Thymus (tissue), 11 donors: Measurements from ENCODE around the gene STK38L. TPM values are rescaled to one million over a fixed set of nuclear protein-coding genes. Genes with fewer than 3 reads are reported as not detected.

Experiments used
- DNase-seq, 9 donors: peaks; one replicate each; pipeline ENCODE4 v3.0.0-alpha.2; 2013; ENCODE audit warnings: low spot score in 9 of 9, low read depth in 6 of 9, missing footprints in 1 of 9
- H3K27ac ChIP-seq, 2 donors: one replicate each; pipeline ENCODE4 v1.5.1; 2013; ENCODE audit warnings: control low read depth in 1 of 2, low read depth in 1 of 2, low read length in 1 of 2, mild to moderate bottlenecking in 1 of 2, moderate library complexity in 1 of 2
- H3K27me3 ChIP-seq, 2 donors: one replicate each; pipeline ENCODE4 v1.5.1; 2013; ENCODE audit warnings: low read length in 1 of 2; ENCODE audit not compliant: control insufficient read depth in 2 of 2, insufficient read depth in 1 of 2
- H3K36me3 ChIP-seq, 2 donors: one replicate each; pipeline ENCODE4 v1.5.1; 2013; ENCODE audit warnings: low read length in 1 of 2, mild to moderate bottlenecking in 1 of 2, moderate library complexity in 1 of 2; ENCODE audit not compliant: control insufficient read depth in 2 of 2, insufficient read depth in 2 of 2
- H3K4me1 ChIP-seq, 2 donors: one replicate each; pipeline ENCODE4 v1.5.1; 2013; ENCODE audit warnings: low read length in 2 of 2; ENCODE audit not compliant: control insufficient read depth in 2 of 2, insufficient read depth in 2 of 2
- H3K4me3 ChIP-seq, 2 donors: one replicate each; pipeline ENCODE4 v1.5.1; 2013; ENCODE audit warnings: low read length in 2 of 2, control low read depth in 1 of 2, mild to moderate bottlenecking in 1 of 2
- H3K9me3 ChIP-seq, 2 donors: one replicate each; pipeline ENCODE4 v1.5.1; 2013; ENCODE audit warnings: low read length in 1 of 2, mild to moderate bottlenecking in 1 of 2; ENCODE audit not compliant: control insufficient read depth in 2 of 2, insufficient read depth in 1 of 2
- WGBS: extraction: QIAGEN DNeasy Blood & Tissue Kit; methylation state at CpG from one replicate; pipeline ENCODE4 v1.1.7; 2013; 5-methylcytosine and 5-hydroxymethylcytosine counted together
- polyA plus RNA-seq: library from polyadenylated mRNA; stranded (reverse); fragments of 200-250 nt; gene quantifications from one replicate; pipeline ENCODE4 v1.2.3, GENCODE V29; 2013
- total RNA-seq: library from RNA; stranded (reverse); fragments of 120-200 nt; gene quantifications from one replicate; pipeline ENCODE4 v1.2.4, GENCODE V29; 2013
- donor health status: healthy.

The STK38L gene
- total and polyA plus RNA-seq, 2 donors = 21.8 to 35.6 TPM

- H3K4me1 ChIP-seq = no peaks in the 10 kb centered on the region
- H3K9me3 ChIP-seq = no peaks in the 10 kb centered on the region
- no peak overlapping the region for H3K4me3 ChIP-seq
- no peaks in the 10 kb centered on the region for H3K36me3 ChIP-seq
- H3K27me3 ChIP-seq = no peaks in the 10 kb centered on the region
- no peak for DNase-seq
- no peak overlapping the region for H3K27ac ChIP-seq
- WGBS = 99% methylated on average over 7 of the region's 7 CpGs
These were observed 107.4 kb downstream of the STK38L start for GRCh38 chr12:27351476-27351875.

DNA sequence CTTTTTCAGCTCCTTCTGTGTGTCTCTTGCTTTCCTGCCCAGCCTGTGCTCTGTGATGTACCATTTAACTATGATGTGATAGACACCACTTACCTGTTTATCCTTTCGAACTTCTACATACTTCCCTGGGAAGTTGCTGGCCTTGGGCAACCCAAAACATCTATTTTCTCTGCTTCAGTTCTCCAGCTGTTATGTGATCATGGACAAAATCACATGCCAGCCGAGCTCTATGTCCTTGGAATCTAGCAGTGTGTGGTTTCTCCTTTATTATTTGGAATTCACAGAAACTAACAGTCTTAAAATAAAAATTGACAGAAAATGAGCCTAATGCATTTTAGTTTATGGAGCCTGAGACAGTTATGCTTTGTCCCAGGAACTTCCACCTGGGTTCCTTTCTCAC is 111.4 kb downstream of the STK38L start:
- Histone ChIP-seq H3K9me3 (no peaks in the 10 kb centered on the region), H3K4me3 (no peak overlapping the region), H3K27ac (no peak overlapping the region), H3K27me3 (no peaks in the 10 kb centered on the region), H3K4me1 (no peaks in the 10 kb centered on the region), H3K36me3 (no peaks in the 10 kb centered on the region)
- 97% methylated on average over 2 of the region's 2 CpGs for WGBS
- no peak for DNase-seq

DNA sequence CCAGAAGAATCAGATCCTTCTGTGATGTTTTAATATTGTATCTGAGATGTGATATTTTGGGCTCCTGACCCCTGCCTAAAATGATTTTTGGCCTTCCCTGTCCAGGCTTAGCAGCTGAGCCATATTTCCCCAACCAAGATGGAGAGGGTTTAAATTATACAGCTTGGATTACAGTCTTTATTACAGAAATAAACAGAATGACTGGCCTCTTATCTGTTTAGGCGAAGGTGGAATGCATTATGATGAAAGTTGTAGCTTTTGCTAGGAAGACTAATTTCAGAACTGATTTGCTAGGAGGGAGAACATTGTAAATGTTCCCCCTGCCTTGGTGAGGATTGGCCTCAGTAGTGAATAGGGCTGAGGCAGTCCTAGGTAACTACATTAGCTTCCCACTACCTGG is 111.9 kb downstream of the STK38L start:
- Histone ChIP-seq H3K9me3 (no peaks in the 10 kb centered on the region), H3K4me3 (no peak overlapping the region), H3K4me1 (no peaks in the 10 kb centered on the region), H3K27me3 (no peaks in the 10 kb centered on the region), H3K36me3 (no peaks in the 10 kb centered on the region), H3K27ac (no peak overlapping the region)
- no peak for DNase-seq
- WGBS = 99% methylated on average over 1 of the region's 1 CpG

- no peak overlapping the region for H3K27ac ChIP-seq
- no peak for DNase-seq
- H3K27me3 ChIP-seq = no peaks in the 10 kb centered on the region
- 96% methylated on average over 3 of the region's 3 CpGs for WGBS
- H3K4me1 ChIP-seq = no peaks in the 10 kb centered on the region
- H3K9me3 ChIP-seq = no peaks in the 10 kb centered on the region
- H3K4me3 ChIP-seq = no peak overlapping the region
- no peaks in the 10 kb centered on the region for H3K36me3 ChIP-seq
These were observed 115.7 kb downstream of the STK38L start for GRCh38 chr12:27359578-27360340.

GRCh38 chr12:27361372-27361771 is 117.3 kb downstream of the STK38L start:
- Histone ChIP-seq H3K4me3 (no peak overlapping the region), H3K4me1 (no peaks in the 10 kb centered on the region), H3K36me3 (no peaks in the 10 kb centered on the region), H3K27ac (no peak overlapping the region), H3K27me3 (no peaks in the 10 kb centered on the region), H3K9me3 (no peaks in the 10 kb centered on the region)
- WGBS = 97% methylated on average over 2 of the region's 2 CpGs
- DNase-seq = no peak

- Histone ChIP-seq H3K36me3 (no peaks in the 10 kb centered on the region), H3K9me3 (no peaks in the 10 kb centered on the region), H3K4me3 (no peak overlapping the region), H3K27me3 (no peaks in the 10 kb centered on the region), H3K4me1 (no peaks in the 10 kb centered on the region), H3K27ac (no peak overlapping the region)
- 98% methylated on average over 3 of the region's 3 CpGs for WGBS
- DNase-seq = no peak
These were observed 122.5 kb downstream of the STK38L start for GRCh38 chr12:27366621-27367020.

DNA sequence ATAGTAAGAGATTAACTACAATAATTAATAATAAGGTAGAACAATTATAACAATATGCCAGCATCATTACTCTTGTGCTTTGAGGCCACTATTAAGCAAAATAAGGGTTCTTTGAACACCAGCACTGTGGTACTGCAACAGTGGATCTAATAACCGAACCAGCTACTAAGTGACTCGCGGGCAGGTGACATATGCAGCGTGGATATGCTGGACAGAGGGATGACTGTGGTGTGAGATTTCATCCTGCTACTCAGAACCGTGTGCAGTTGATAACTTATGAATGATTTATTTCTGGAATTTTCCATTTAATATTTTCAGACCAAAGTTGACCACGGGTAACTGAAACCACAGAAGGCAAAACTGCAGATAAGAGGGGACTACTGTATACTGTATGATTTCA is 123.0 kb downstream of the STK38L start:
- H3K4me3 ChIP-seq = no peak overlapping the region
- H3K9me3 ChIP-seq = no peaks in the 10 kb centered on the region
- no peak overlapping the region for H3K27ac ChIP-seq
- H3K36me3 ChIP-seq = no peaks in the 10 kb centered on the region
- WGBS = 92% methylated on average over 6 of the region's 6 CpGs
- no peak for DNase-seq
- no peaks in the 10 kb centered on the region for H3K4me1 ChIP-seq
- H3K27me3 ChIP-seq = no peaks in the 10 kb centered on the region

Other genes with a start within 250 kb of the STK38L start
- gene TM7SF3, start 229.9 kb upstream of the STK38L start, total RNA-seq = 67.0 TPM
- gene TM7SF3, start 229.9 kb upstream of the STK38L start, polyA plus RNA-seq = 38.0 TPM
- gene MED21, start 221.7 kb upstream of the STK38L start, total RNA-seq = 32.4 TPM
- 37.7 TPM for gene MED21, start 221.7 kb upstream of the STK38L start, polyA plus RNA-seq
- gene C12orf71, start 161.7 kb upstream of the STK38L start, total RNA-seq = not detected
- not detected for gene C12orf71, start 161.7 kb upstream of the STK38L start, polyA plus RNA-seq
- 13.3 TPM for gene BMAL2, start 88.5 kb downstream of the STK38L start, total RNA-seq
- gene BMAL2, start 88.5 kb downstream of the STK38L start, polyA plus RNA-seq = 7.6 TPM
- gene SMCO2, start 202.4 kb downstream of the STK38L start, total RNA-seq = 0.71 TPM
- 2.6 TPM for gene SMCO2, start 202.4 kb downstream of the STK38L start, polyA plus RNA-seq